Muscle layer of colon (tissue), 2 donors: ENCODE results near the gene TCF7.

Experiments used
- H3K27ac ChIP-seq: one replicate; pipeline ENCODE4 v1.7.0; 2013; ENCODE audit warnings: low read depth, mild to moderate bottlenecking, low read length, moderate library complexity
- H3K27me3 ChIP-seq, 2 donors: one replicate each; pipeline ENCODE4 v1.7.0; 2013; ENCODE audit warnings: low read length in 2 of 2, mild to moderate bottlenecking in 2 of 2; ENCODE audit not compliant: insufficient read depth in 2 of 2, control insufficient read depth in 1 of 2
- H3K36me3 ChIP-seq: one replicate; pipeline ENCODE4 v1.7.0; 2013; ENCODE audit warnings: mild to moderate bottlenecking, low read length; ENCODE audit not compliant: insufficient read depth
- H3K4me1 ChIP-seq: one replicate; pipeline ENCODE4 v1.7.0; 2013; ENCODE audit warnings: mild to moderate bottlenecking, low read length; ENCODE audit not compliant: insufficient read depth
- H3K4me3 ChIP-seq, 2 donors: one replicate each; pipeline ENCODE4 v1.7.0; 2013; ENCODE audit warnings: low read length in 2 of 2, low read depth in 1 of 2, mild to moderate bottlenecking in 1 of 2, moderate library complexity in 1 of 2
- H3K9ac ChIP-seq: one replicate; pipeline ENCODE4 v1.7.0; 2013; ENCODE audit warnings: low read length
- H3K9me3 ChIP-seq: one replicate; pipeline ENCODE4 v1.7.0; 2013; ENCODE audit warnings: mild to moderate bottlenecking, low read length
- donor health status: abdominal sarcoma.
- donor health status: Adenocarcinoma of cecum.

TCF7 gene

DNA sequence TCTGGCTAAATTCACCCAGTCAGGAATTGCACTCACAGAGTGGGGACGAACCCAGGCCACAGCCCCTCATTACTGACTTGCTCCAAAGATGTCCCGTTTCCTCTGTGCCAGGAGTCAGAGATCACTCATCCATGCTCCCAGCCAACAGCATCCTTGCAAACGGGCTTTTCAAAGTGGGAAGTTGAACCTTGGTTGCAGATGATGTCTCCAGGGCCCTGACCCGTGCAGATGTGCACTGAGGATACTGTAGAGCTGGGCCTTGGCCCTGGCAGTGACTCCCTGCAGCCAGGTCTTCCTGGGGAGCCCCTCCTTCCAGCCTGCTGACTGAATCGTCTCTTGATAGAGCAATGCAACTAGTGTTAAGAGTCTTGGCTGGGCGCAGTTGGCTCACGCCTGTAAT is 22.3 kb downstream of the TCF7 start:
- Histone ChIP-seq H3K4me3 (no peak overlapping the region), H3K9ac (no peak overlapping the region), H3K9me3 (no peaks in the 10 kb centered on the region), H3K27ac (no peak overlapping the region), H3K4me1 (no peaks in the 10 kb centered on the region), H3K36me3 (peaks cover 32% of the 10 kb centered on the region), H3K27me3 (no peaks in the 10 kb centered on the region)

DNA sequence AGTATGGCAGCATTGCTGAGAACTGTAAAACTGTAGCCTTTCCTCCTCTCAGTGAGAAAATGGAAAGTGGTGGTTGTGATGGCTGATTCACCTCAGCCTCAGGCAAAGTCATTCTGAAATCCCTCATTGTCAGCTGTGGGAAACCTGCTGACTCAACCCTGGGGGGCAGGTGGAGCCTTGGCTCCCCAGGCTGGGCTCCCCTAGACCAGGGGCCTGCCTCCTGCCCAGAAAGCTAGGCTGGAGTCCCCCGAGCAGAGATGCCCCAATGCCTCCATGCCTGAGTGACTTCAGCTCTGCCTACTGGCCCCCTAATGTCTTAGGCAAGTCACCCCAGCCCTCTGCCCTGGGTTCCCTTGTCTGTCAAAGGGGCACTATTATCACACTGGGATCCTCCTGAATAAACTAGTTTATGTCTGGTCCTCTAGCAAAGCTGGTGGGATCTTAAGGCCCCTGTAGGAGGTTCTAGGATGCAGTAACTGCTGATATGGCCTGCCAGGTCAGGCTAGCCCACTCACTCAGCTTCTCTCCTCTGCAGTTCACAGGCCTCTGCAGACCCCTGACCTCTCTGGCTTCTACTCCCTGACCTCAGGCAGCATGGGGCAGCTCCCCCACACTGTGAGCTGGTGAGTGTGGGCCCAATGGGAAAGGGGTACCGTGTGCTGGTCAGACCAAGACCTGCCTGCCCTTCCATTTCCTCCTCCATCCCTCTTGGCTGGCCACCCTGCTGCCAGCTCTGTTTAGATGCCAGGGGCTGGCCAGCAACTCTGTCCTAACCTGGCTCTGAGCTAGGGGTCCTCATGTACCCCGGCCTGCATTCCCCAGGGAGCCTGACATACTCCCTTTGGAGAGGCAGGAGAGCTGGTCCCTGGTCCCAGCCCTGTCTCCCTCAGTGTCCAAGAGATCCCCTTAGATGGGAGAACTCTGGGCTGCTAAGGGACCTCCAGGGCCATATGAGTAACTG is 24.2 kb downstream of the TCF7 start:
- Histone ChIP-seq H3K4me1 (no peaks in the 10 kb centered on the region), H3K27me3 (no peaks in the 10 kb centered on the region), H3K36me3 (peaks cover 43% of the 10 kb centered on the region), H3K9ac (no peak overlapping the region), H3K9me3 (no peaks in the 10 kb centered on the region), H3K27ac (no peak overlapping the region), H3K4me3 (no peak overlapping the region)

DNA sequence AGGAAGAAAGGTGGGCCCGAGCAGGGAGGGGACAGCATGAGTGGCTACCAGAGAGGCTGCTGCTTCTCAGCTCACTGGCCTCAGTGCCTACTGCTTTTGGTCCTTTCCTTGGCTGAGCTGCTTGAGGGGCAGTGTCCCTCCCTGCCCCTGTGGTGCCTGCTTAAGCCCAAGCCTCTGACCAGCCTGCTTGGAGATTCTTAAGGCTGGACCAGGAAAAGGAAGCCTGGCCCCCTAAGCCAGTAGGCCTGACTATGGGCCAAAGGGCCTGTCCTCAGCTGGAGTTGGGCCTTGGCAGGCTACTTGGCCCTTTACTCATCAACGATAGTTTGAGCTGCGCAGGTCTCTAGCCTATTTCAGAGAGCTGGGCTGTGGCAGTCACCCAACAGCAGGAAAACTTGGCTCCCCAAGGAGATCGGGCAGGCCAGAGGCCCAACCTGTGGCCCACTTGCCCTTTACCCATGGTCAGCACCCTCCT is 24.9 kb downstream of the TCF7 start:
- Histone ChIP-seq H3K9me3 (no peaks in the 10 kb centered on the region), H3K9ac (no peak overlapping the region), H3K27ac (no peak overlapping the region), H3K4me1 (no peaks in the 10 kb centered on the region), H3K36me3 (peaks cover 43% of the 10 kb centered on the region), H3K4me3 (no peak overlapping the region), H3K27me3 (no peaks in the 10 kb centered on the region)

DNA sequence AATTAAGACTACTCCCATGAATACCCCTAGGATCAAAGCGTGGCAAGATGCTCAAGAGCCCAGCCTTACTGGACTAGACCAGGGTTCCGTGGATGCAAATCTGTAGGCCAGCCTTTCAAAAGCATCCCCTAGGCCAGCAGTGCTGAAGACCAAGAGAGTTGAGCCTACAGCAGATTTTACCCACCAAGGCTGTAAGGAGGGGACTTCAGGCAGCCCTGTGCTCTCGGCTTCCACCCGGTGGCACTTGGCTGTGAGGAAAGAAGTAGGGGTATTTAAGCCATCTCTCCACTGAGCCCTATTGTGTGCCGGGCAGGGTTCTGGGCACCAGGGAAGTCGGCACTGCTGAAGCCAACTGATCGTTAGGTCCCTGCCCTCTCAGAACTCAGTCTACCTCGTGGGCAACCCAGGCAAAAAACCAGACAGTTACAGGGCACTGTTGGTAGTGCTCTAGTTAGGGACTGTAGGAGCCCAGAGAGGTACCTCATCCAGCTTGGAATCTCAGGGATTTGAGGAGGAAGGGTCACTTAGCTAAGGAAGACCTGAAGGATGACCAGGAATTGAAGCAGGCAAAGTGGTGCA is 25.5 kb downstream of the TCF7 start:
- H3K4me1 ChIP-seq, result no peaks in the 10 kb centered on the region
- H3K9ac ChIP-seq, result no peak overlapping the region
- H3K9me3 ChIP-seq, result no peaks in the 10 kb centered on the region
- H3K4me3 ChIP-seq, result no peak overlapping the region
- no peak overlapping the region for H3K27ac ChIP-seq
- peaks cover 45% of the 10 kb centered on the region for H3K36me3 ChIP-seq
- no peaks in the 10 kb centered on the region for H3K27me3 ChIP-seq

DNA sequence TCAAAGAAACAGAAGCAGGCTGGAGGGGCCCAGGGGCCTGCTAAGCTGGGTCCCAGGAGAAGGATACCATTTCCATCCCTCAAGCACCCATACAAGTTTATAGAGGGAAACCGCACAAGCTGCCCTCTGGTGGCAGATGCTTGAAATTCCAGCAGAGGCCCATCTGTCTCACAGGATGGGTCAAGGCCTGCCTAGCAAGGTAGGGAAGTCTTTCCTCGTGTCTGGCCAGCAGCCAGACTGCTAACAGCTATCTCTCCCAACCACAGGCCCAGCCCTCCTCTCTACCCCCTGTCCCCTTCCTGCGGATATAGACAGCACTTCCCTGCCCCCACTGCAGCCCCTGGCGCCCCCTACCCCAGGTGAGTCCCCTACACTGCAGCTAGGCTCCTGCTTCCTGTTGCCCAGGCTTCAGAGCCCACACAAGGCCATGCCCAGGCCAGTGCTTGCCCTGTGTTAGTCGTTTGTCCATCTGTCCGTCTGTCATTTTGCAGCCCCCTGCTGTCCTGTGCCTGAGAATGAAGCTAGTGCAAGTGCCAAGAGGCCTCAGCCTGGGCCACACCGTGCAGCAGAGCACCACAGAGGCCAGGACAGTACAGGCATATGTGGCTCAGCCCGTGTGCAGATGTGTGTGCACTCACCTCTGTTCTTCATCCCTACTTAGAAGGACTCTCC is 26.2 kb downstream of the TCF7 start:
- no peaks in the 10 kb centered on the region for H3K27me3 ChIP-seq

DNA sequence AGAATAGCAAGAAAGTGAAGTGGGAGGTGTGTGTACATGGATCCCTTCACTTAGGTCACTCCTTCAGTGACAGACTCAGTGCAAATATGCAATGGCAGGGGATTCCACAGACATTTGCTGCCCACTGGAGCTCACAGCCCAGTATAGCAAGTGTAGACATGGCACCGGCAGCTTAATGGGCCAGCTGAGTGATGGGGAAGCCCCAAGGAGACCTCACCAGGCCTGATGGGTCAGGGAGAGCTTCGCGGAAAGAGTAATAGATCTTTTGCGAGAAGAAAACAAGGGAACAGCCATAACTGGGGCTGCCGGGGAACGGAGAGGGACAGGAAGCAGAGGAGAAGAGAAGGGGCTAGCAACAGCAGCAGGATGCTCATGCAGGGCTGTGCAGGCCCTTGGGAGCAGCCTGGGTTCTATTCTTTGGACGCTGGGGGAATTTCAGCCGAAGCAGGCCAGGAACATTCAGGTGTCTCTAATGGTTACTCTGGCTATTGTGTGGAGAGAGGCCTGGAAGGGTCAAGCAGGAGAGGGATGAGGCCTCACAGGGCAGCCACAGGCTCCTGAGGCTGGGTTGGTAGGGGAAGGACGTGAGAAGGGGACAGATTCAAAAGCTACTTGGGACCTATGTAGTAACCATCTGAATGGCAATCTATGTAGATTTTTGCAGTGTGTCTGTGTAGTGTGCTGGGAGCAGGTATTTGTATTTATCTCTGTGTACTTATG is 27.0 kb downstream of the TCF7 start:
- Histone ChIP-seq H3K4me3 (no peak overlapping the region), H3K27me3 (no peaks in the 10 kb centered on the region), H3K4me1 (no peaks in the 10 kb centered on the region), H3K9me3 (no peaks in the 10 kb centered on the region), H3K36me3 (peaks cover 47% of the 10 kb centered on the region), H3K9ac (no peak overlapping the region), H3K27ac (no peak overlapping the region)

More for the DNA sequence above, 26.2 kb downstream of the TCF7 start:
- Histone ChIP-seq H3K27ac (no peak overlapping the region), H3K9me3 (no peaks in the 10 kb centered on the region), H3K36me3 (peaks cover 46% of the 10 kb centered on the region), H3K9ac (no peak overlapping the region), H3K4me3 (no peak overlapping the region), H3K4me1 (no peaks in the 10 kb centered on the region)

DNA sequence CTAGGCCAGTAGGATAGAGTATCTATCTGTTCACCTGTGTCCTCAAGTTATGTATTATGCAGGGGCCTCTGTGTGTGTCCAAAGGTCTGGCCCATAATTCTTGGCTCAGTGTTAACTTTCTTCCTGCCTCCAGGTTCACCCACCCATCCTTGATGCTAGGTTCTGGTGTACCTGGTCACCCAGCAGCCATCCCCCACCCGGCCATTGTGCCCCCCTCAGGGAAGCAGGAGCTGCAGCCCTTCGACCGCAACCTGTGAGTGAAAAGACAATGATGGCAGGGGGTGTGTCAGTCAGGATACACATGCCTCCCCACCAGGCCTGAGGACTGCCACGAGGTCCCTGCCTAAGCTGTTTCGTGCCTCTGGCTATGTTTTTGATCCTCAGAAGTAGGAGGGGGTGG is 27.6 kb downstream of the TCF7 start:
- Histone ChIP-seq H3K4me1 (no peaks in the 10 kb centered on the region), H3K27ac (no peak overlapping the region), H3K36me3 (peaks cover 51% of the 10 kb centered on the region), H3K9ac (no peak overlapping the region), H3K4me3 (no peak overlapping the region), H3K9me3 (no peaks in the 10 kb centered on the region), H3K27me3 (no peaks in the 10 kb centered on the region)

DNA sequence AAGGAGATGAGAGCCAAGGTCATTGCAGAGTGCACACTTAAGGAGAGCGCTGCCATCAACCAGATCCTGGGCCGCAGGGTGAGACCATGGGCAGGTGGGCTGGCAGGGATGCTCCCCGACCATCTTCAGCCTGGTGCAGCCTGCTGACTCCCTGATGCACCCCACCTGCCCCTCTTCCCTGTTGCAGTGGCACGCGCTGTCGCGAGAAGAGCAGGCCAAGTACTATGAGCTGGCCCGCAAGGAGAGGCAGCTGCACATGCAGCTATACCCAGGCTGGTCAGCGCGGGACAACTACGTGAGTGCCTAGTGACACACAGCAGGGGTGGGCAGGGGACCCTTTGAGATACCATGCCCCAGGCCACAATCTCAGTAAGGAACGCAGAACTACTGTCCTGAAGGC is 28.3 kb downstream of the TCF7 start:
- Histone ChIP-seq H3K27me3 (no peaks in the 10 kb centered on the region), H3K27ac (no peak overlapping the region), H3K36me3 (peaks cover 56% of the 10 kb centered on the region), H3K4me1 (no peaks in the 10 kb centered on the region), H3K9me3 (no peaks in the 10 kb centered on the region), H3K4me3 (no peak overlapping the region), H3K9ac (no peak overlapping the region)

DNA sequence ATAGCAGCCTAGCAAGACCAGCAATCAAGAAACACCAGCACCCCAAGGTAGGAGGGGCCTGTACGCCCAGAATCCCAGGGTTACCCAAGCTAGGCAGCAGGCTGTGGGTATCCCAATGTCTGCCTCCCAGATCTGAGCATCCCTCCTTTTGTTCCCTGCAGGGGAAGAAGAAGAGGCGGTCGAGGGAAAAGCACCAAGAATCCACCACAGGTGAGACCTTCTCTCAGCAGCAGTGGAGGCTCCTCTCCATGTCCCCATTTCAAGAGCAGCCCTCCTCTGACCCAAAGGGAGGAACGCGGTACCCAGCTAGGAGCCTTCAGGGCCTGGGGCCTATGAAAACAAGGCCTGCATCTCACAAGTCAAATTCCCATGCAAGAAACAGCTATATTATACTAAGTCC is 28.9 kb downstream of the TCF7 start:
- H3K9ac ChIP-seq, result no peak overlapping the region
- no peaks in the 10 kb centered on the region for H3K9me3 ChIP-seq
- H3K4me1 ChIP-seq, result no peaks in the 10 kb centered on the region
- peaks cover 60% of the 10 kb centered on the region for H3K36me3 ChIP-seq
- no peak overlapping the region for H3K27ac ChIP-seq
- H3K27me3 ChIP-seq, result no peaks in the 10 kb centered on the region
- H3K4me3 ChIP-seq, result no peak overlapping the region

DNA sequence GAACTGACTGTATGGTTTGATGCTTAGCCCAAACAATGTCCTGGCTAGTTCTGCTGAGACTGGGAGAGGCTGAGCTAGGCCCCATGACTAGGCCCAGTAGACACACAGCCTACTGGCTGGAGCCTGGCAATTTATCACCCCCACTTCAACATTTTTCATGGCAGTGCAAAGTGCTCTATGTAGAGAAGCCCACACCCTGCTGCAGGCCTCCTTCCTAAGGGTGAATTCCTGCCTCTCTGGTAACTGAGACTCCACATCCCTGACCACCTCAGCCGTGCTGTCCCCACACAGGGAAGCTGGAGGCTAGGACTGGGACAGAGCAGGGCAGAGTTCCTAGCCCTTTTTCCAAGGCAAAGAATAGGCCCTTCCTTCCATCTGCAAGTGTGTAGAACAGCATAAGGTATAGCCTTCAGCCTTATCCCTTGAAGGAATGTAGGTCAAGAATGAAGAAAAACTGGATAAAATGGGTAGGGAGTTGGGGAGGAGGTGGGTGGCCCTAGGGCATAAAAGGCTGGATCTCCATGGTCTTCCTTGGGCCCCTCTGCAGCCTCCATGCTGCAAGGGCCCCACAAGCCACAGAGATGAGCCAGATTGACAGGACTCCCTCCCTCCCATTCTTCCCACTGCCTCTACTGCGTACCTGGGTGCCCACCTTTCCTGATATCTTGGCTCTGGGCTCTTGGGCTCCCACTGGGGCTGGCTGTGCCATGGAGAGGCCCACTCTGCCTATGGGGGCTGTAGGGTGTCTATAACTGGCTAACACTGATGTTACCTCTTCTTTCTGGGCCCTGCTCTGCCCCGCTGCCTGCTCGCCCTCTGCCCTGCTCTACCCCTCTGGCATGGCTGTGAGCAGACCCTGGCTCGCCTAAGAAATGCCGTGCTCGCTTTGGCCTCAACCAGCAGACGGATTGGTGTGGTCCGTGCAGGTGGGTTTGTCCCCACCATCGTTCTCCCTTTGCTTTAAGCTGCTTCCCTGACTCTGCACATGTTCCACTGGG is 29.8 kb downstream of the TCF7 start:
- Histone ChIP-seq H3K4me3 (no peak overlapping the region), H3K27ac (no peak overlapping the region), H3K27me3 (no peaks in the 10 kb centered on the region), H3K36me3 (peaks cover 61% of the 10 kb centered on the region), H3K9me3 (no peaks in the 10 kb centered on the region), H3K9ac (no peak overlapping the region), H3K4me1 (no peaks in the 10 kb centered on the region)
